ENCODE data around the gene OR5K3.
"Not testable (repeated sequence)": the region's sequence is repeated elsewhere in the genome, so short reads cannot be mapped to it uniquely, and the experiment has no call there.

Gene OR5K3

DNA sequence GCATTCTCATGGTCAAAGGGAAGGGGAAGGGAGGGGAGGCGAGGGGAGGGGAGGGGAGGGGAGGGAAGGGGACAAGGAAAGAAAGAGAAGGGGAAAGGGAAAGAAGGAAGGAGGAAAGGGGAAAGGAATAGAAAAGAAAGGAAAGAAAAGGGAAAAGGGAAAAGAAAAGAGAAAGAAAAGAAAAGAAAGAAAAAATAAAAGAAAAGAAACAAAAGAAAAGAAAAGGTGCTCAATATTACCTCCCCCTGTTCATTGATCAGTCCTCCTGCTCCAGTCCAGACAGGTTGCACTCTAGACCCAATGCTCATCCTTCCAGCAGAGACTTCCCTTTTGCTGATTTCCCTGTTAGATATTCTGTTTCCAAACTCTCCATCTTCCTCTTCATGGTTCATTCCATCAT lies 18.0 kb upstream of the OR5K3 start:
- Histone ChIP-seq H3K4me3 (ENCODE audit: low read length) (no peak overlapping the region), H3K9ac (ENCODE audit: low read length) (no peak overlapping the region), H3K4me1 (ENCODE audit: control insufficient read depth, insufficient read depth, low read length) (no peaks in the 10 kb centered on the region), H3K36me3 (ENCODE audit: control insufficient read depth, insufficient read depth, low read length) (no peaks in the 10 kb centered on the region), H3K27me3 (ENCODE audit: control insufficient read depth, insufficient read depth, low read length) (no peaks in the 10 kb centered on the region), H3K27ac (ENCODE audit: low read depth, low read length) (no peak overlapping the region)

DNA sequence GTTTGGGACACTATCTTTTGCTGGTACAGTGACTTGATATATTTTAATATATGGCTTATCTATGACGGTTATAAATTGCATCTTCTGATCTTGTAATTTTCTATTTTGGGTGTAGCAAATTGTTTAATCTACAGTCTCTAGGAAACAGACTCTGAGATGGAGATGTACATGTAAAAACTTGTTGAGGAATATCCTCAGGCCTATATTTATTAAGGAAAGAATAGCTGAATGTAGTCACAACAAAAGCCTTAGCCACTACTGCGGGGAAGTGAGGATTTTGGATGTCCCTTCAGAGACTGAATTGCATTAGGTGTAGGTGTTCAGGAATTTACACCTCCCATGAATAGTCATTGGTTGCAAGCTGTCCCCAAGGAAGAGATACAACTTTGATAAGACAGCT lies 13.8 kb upstream of the OR5K3 start:
- H3K36me3 ChIP-seq (ENCODE audit: control insufficient read depth, insufficient read depth, low read length): no peaks in the 10 kb centered on the region
- H3K27me3 ChIP-seq (ENCODE audit: control insufficient read depth, insufficient read depth, low read length): no peaks in the 10 kb centered on the region
- H3K9ac ChIP-seq (ENCODE audit: low read length): no peak overlapping the region
- H3K27ac ChIP-seq (ENCODE audit: low read depth, low read length): no peak overlapping the region
- H3K4me3 ChIP-seq (ENCODE audit: low read length): no peak overlapping the region
- no peaks in the 10 kb centered on the region for H3K4me1 ChIP-seq (ENCODE audit: control insufficient read depth, insufficient read depth, low read length)

DNA sequence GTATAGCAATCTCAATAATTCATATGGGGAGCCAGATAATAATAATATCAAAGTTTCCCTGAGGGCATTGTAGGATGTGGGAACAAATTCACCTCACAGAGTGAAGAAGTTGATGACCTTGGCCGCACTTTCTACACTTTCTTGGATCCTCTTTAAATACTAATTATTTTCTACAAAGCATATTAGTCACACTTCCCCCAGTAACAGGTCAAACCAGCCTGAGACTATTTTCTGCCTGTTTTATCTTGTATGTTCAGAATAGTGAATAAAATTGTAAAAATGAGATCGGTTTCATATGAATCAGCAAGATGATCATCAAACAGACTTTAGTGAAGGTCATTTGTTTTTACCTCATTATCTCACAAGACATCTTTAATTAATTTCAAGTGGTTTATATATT lies 2.3 kb upstream of the OR5K3 start:
- H3K27me3 ChIP-seq (ENCODE audit: control insufficient read depth, insufficient read depth, low read length): no peaks in the 10 kb centered on the region
- H3K4me1 ChIP-seq (ENCODE audit: control insufficient read depth, insufficient read depth, low read length): no peaks in the 10 kb centered on the region
- no peaks in the 10 kb centered on the region for H3K36me3 ChIP-seq (ENCODE audit: control insufficient read depth, insufficient read depth, low read length)
- H3K9ac ChIP-seq (ENCODE audit: low read length): no peak overlapping the region
- H3K4me3 ChIP-seq (ENCODE audit: low read length): no peak overlapping the region
- H3K27ac ChIP-seq (ENCODE audit: low read depth, low read length): no peak overlapping the region

DNA sequence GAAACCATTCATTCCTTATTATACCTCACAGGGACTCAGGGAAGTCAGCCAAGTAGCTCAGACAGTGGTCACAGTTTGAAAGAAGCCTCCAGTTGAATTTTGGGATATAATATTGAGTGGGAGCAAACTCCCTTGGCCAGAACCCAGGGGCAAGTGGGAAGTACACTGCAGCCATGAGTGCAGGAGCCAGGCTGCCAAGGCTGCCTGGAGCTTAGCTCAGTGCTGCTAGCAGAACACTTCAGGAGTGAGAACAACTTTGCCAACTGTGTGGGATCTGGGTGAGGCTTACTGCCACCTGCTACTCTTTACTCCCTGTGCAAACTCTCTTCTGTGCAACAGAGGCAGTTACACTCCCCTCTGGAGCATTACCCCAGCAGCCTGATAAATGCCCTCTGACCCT lies 4.6 kb downstream of the OR5K3 start:
- Histone ChIP-seq H3K9ac (ENCODE audit: low read length) (no peak overlapping the region), H3K4me1 (ENCODE audit: control insufficient read depth, insufficient read depth, low read length) (no peaks in the 10 kb centered on the region), H3K4me3 (ENCODE audit: low read length) (no peak overlapping the region), H3K27me3 (ENCODE audit: control insufficient read depth, insufficient read depth, low read length) (no peaks in the 10 kb centered on the region), H3K27ac (ENCODE audit: low read depth, low read length) (no peak overlapping the region), H3K36me3 (ENCODE audit: control insufficient read depth, insufficient read depth, low read length) (no peaks in the 10 kb centered on the region)

DNA sequence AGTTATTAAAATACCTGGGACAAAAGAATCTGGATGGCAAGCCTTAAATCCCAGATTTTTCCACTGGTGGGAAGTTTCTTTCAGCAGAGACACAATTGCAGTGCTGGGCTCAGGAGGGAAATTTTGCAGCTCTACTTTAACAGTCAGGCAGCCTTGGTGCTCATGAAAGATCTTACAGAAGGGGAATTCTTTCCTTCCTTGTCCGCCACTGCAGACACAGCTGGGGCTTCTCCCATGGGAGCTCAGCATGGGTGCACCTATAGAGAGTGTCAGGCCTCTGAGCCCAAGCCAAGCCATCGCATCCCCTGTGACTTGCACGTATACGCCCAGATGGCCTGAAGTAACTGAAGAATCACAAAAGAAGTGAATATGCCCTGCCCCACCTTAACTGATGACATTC lies 6.0 kb downstream of the OR5K3 start:
- not testable (repeated sequence) for H3K4me1 ChIP-seq (ENCODE audit: control insufficient read depth, insufficient read depth, low read length); H3K27ac ChIP-seq (ENCODE audit: low read depth, low read length); H3K36me3 ChIP-seq (ENCODE audit: control insufficient read depth, insufficient read depth, low read length); H3K27me3 ChIP-seq (ENCODE audit: control insufficient read depth, insufficient read depth, low read length); H3K4me3 ChIP-seq (ENCODE audit: low read length); H3K9ac ChIP-seq (ENCODE audit: low read length)

DNA sequence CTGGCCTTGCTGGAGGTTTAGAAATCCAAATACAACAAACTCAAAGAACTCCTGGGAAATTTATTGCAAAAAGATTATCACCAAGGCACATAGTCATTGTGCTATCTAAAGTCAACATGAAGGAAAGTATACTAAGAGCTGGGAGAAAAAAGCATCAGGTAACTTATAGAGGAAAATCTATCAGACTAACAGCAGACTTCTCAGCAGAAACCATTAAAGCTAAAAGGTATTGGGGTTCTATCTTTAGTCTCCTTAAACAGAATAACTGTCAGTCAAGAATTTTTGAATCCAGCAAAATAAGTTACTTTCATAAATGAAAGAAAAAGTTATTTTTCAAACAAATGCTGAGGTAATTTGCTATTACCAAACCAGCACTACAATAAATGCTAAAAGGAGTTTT lies 8.0 kb downstream of the OR5K3 start:
- Histone ChIP-seq H3K27me3 (ENCODE audit: control insufficient read depth, insufficient read depth, low read length) (no peaks in the 10 kb centered on the region), H3K27ac (ENCODE audit: low read depth, low read length) (no peak overlapping the region), H3K4me1 (ENCODE audit: control insufficient read depth, insufficient read depth, low read length) (no peaks in the 10 kb centered on the region), H3K9ac (ENCODE audit: low read length) (no peak overlapping the region), H3K36me3 (ENCODE audit: control insufficient read depth, insufficient read depth, low read length) (no peaks in the 10 kb centered on the region), H3K4me3 (ENCODE audit: low read length) (no peak overlapping the region)

DNA sequence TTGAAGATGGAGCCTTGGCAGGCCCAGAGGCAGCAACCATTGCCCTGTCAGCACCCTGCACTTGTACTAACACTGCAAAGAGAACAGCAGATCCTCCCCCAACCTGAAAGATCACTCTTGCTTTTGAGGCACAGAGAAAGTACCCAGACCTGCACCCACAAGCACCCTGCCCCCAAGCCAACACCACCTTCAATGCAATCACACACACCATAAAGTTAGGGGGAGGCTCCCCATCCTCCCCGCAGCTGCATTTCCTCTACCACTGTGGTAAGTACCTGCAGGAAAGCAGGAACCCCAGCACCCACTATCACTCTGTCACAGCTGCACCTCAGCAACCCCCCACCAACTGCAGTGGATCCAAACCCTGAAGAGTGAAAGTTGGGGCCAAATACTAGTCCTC lies 12.0 kb downstream of the OR5K3 start:
- H3K4me3 ChIP-seq (ENCODE audit: low read length): no peak overlapping the region

DNA sequence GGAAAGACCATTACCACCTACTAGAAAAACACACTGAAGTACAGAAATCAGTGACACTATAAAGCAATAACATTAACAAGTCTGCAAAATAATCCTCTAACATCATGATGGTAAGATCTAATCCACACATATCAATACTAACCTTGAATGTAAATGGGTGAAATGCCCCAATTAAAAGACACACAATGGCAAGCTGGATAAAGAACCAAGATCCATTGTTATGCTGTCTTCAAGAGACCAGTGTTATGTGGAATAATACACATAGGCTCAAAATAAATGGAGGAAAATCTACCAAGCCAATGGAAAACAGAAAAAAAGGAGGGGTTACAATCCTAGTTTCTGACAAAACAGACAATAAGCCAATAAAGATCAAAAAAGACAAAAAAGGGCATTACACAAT lies 13.5 kb downstream of the OR5K3 start:
- Histone ChIP-seq H3K4me1 (ENCODE audit: control insufficient read depth, insufficient read depth, low read length) (no peaks in the 10 kb centered on the region), H3K36me3 (ENCODE audit: control insufficient read depth, insufficient read depth, low read length) (no peaks in the 10 kb centered on the region)

More for the DNA sequence above, 12.0 kb downstream of the OR5K3 start:
- Histone ChIP-seq H3K27ac (ENCODE audit: low read depth, low read length) (no peak overlapping the region), H3K9ac (ENCODE audit: low read length) (no peak overlapping the region), H3K4me1 (ENCODE audit: control insufficient read depth, insufficient read depth, low read length) (no peaks in the 10 kb centered on the region), H3K36me3 (ENCODE audit: control insufficient read depth, insufficient read depth, low read length) (no peaks in the 10 kb centered on the region), H3K27me3 (ENCODE audit: control insufficient read depth, insufficient read depth, low read length) (no peaks in the 10 kb centered on the region)

DNA sequence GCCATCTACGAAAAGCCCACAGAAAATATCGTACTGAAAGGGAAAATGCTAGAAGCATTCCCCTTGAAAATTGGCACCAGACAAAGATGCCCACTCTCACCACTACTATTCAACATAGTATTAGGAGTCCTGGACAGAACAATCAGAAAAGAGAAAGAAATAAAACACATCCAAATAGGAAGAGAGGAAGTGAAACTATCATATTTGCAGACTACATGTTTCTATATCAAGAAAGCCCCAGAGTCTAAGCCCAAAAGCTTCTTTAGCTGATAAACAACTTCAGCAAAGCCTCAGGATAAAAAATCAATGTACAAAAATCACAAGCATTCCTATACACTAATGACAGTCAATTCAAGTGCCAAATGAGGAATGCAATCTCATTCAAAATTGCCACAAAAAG lies 15.6 kb downstream of the OR5K3 start:
- H3K27ac ChIP-seq (ENCODE audit: low read depth, low read length): no peak overlapping the region
- no peaks in the 10 kb centered on the region for H3K4me1 ChIP-seq (ENCODE audit: control insufficient read depth, insufficient read depth, low read length)
- no peaks in the 10 kb centered on the region for H3K27me3 ChIP-seq (ENCODE audit: control insufficient read depth, insufficient read depth, low read length)
- H3K4me3 ChIP-seq (ENCODE audit: low read length): no peak overlapping the region
- no peaks in the 10 kb centered on the region for H3K36me3 ChIP-seq (ENCODE audit: control insufficient read depth, insufficient read depth, low read length)
- no peak overlapping the region for H3K9ac ChIP-seq (ENCODE audit: low read length)

More for the DNA sequence above, 13.5 kb downstream of the OR5K3 start:
- H3K27me3 ChIP-seq (ENCODE audit: control insufficient read depth, insufficient read depth, low read length): no peaks in the 10 kb centered on the region
- H3K4me3 ChIP-seq (ENCODE audit: low read length): no peak overlapping the region
- no peak overlapping the region for H3K9ac ChIP-seq (ENCODE audit: low read length)
- no peak overlapping the region for H3K27ac ChIP-seq (ENCODE audit: low read depth, low read length)

DNA sequence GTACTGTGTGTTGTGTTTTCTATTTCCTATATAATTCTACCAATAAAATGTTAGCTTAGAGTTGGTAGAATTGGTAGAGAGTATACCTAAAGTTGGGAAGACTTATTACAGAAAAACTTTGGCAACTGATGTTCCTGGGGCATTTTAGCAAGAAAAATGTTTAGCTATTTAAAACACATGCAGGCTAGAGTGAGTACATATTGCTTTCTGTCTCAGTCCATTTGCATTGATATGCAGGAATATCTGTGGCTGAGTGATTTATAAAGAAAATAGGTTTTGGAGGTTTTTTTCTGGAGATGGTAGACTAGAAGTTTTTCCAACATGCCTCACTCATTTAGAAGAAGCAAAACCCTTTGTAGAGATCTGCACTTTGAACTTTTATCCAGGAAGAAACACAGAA lies 42.1 kb downstream of the OR5K3 start:
- no peak overlapping the region for H3K27ac ChIP-seq (ENCODE audit: low read depth, low read length)
- H3K9ac ChIP-seq (ENCODE audit: low read length): no peak overlapping the region
- no peaks in the 10 kb centered on the region for H3K36me3 ChIP-seq (ENCODE audit: control insufficient read depth, insufficient read depth, low read length)
- no peaks in the 10 kb centered on the region for H3K4me1 ChIP-seq (ENCODE audit: control insufficient read depth, insufficient read depth, low read length)
- H3K27me3 ChIP-seq (ENCODE audit: control insufficient read depth, insufficient read depth, low read length): no peaks in the 10 kb centered on the region
- no peak overlapping the region for H3K4me3 ChIP-seq (ENCODE audit: low read length)

DNA sequence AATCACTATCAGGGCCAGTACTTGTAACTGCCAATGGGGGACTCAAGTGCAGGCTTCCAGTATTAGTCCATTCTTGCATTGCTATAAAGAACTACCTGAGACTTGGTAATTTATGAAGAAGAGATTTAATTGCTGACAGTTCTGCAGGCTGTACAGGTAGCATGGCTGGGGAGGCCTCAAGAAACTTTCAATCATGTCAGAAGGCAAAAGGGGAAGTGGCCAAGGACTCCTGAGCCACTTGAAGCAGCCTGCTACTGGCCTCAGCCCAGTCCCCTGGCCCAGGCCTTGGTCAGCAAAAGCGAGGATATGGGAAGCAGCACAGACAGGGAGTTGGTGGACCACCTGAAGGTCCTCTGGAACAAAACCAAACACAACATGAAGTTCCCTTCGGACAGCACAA lies 43.3 kb downstream of the OR5K3 start:
- Histone ChIP-seq H3K27me3 (ENCODE audit: control insufficient read depth, insufficient read depth, low read length) (no peaks in the 10 kb centered on the region), H3K27ac (ENCODE audit: low read depth, low read length) (no peak overlapping the region), H3K4me3 (ENCODE audit: low read length) (no peak overlapping the region), H3K9ac (ENCODE audit: low read length) (no peak overlapping the region), H3K4me1 (ENCODE audit: control insufficient read depth, insufficient read depth, low read length) (no peaks in the 10 kb centered on the region), H3K36me3 (ENCODE audit: control insufficient read depth, insufficient read depth, low read length) (no peaks in the 10 kb centered on the region)

DNA sequence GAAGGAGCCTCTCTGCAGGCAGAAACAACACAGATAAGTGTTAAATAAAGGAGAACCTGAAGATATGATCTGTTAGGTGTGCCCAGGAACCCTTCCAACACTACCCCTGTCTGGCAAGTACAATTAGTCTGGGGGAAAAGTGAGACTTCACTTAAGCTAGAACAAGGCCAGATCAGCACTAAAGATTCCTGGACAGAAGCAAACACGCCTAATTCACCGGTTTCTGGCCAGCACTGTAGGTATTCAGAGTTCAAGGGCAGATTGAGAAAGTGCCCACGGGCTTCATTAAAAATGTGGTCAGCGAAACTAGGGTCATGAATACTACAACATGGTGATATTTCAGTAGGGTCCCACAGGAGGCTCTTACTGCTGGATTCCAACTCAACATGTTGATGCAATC lies 43.9 kb downstream of the OR5K3 start:
- H3K27ac ChIP-seq (ENCODE audit: low read depth, low read length): no peak overlapping the region
- no peak overlapping the region for H3K9ac ChIP-seq (ENCODE audit: low read length)
- H3K4me3 ChIP-seq (ENCODE audit: low read length): no peak overlapping the region
- no peaks in the 10 kb centered on the region for H3K27me3 ChIP-seq (ENCODE audit: control insufficient read depth, insufficient read depth, low read length)
- H3K4me1 ChIP-seq (ENCODE audit: control insufficient read depth, insufficient read depth, low read length): no peaks in the 10 kb centered on the region
- no peaks in the 10 kb centered on the region for H3K36me3 ChIP-seq (ENCODE audit: control insufficient read depth, insufficient read depth, low read length)

DNA sequence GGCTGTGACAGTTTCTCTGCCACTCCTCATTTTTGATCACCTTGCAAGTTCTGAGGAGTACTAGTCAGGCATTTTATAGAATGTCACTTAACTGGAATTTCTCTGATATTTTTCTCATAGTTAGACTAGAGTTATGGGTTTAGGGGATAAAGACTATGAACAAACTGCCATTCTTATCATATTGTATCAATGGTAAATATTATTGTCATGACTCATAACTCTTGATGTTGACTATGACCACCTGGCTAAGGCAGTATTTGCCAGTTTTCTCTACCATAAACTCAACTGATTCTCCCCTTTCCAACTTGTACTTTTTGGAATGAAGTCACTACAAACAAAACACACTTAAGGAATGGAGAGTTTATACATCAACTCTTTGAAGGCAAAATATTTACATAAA lies 49.8 kb downstream of the OR5K3 start:
- no peak overlapping the region for H3K4me3 ChIP-seq (ENCODE audit: low read length)
- no peaks in the 10 kb centered on the region for H3K27me3 ChIP-seq (ENCODE audit: control insufficient read depth, insufficient read depth, low read length)
- H3K36me3 ChIP-seq (ENCODE audit: control insufficient read depth, insufficient read depth, low read length): no peaks in the 10 kb centered on the region
- no peak overlapping the region for H3K27ac ChIP-seq (ENCODE audit: low read depth, low read length)
- H3K9ac ChIP-seq (ENCODE audit: low read length): no peak overlapping the region
- no peaks in the 10 kb centered on the region for H3K4me1 ChIP-seq (ENCODE audit: control insufficient read depth, insufficient read depth, low read length)
